KOPT-K1 (cell line): ENCODE data around the gene NF1.
"Not testable (repeated sequence)": the region's sequence is repeated elsewhere in the genome, so short reads cannot be mapped to it uniquely, and the experiment has no call there.

Experiments used
- H3K27ac ChIP-seq: fragments of 200-600 bp; sonication (generic); 2 replicates; pipeline ENCODE4 v1.5.1; 2016; ENCODE audit warnings: antibody characterized with exemption, mild to moderate bottlenecking, low read depth, low read length; ENCODE audit not compliant: poor library complexity, severe bottlenecking
- H3K36me3 ChIP-seq: fragments of 200-600 bp; sonication (generic); 2 replicates; pipeline ENCODE4 v1.5.1; 2017; ENCODE audit warnings: antibody characterized with exemption, mild to moderate bottlenecking, low read length, moderate library complexity; ENCODE audit not compliant: insufficient read depth
- H3K9me3 ChIP-seq: fragments of 200-600 bp; sonication (generic); 2 replicates; pipeline ENCODE4 v1.5.1; 2017; ENCODE audit warnings: antibody characterized with exemption, low read length, mild to moderate bottlenecking; ENCODE audit not compliant: insufficient read depth, poor library complexity, severe bottlenecking

Gene NF1

DNA sequence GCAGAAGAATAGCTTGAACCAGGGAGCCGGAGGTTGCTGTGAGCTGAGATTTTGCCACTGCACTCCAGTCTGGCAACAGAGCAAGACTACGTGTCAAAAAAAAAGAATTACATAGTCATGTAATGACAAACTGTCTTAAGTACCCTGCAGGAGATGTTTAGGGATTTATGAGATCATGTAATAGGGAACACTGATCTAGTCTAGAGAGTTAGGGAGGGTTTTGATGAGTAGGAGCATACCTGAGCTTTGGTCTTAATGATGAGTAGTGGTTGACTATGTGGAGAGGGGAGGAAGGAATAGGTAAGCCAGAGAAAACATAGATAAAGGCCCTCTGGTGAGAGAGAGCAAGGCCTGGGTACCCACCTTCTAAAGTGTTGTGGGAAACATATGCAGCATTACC lies 30.1 kb upstream of the NF1 start:
- Histone ChIP-seq H3K27ac (no peak overlapping the region), H3K9me3 (no peaks in the 10 kb centered on the region), H3K36me3 (no peaks in the 10 kb centered on the region)

DNA sequence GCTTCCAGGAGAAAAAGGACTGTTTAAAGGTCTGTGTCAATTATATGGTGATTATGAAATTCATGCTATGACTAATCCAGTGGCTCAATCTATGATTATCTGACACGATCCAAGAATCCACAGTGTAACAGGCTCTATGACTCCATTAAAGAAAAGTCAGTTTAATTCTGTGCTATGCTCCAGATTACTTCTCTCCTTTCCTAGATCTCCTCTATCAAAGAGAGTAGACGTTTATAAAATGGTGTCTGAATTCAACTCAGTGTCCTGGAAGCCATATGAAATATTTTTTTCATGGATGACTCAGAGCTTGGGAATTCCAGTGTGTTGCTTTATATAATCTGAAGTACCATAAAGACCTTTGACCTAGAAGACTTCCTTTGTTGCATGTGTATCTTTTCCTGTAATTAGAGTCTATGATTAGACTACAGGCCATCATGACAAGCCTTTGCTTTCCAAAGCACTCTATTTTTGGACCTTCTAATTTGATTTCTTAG lies 27.0 kb upstream of the NF1 start:
- no peaks in the 10 kb centered on the region for H3K36me3 ChIP-seq
- no peak overlapping the region for H3K27ac ChIP-seq
- no peaks in the 10 kb centered on the region for H3K9me3 ChIP-seq

DNA sequence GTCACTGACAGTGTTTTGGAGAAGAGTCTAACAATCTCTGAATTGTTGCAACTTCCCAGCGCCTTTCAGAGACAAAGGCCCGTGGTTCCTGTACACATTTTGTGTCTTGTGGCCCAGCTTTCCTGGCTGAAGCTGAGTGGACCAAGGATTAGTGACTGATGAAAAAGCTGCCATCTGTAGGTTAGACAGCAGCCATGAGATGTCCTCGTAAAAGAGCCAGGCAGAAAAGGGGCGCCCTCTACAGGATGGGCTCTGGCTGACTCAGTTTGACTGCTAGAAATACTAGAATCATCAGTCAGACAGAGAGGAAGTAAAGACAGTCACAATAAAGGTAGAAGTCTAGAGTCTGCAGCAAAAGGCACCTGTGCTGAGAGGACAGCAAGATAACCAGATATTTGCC lies 26.5 kb upstream of the NF1 start:
- no peak overlapping the region for H3K27ac ChIP-seq
- H3K36me3 ChIP-seq = no peaks in the 10 kb centered on the region
- H3K9me3 ChIP-seq = no peaks in the 10 kb centered on the region

DNA sequence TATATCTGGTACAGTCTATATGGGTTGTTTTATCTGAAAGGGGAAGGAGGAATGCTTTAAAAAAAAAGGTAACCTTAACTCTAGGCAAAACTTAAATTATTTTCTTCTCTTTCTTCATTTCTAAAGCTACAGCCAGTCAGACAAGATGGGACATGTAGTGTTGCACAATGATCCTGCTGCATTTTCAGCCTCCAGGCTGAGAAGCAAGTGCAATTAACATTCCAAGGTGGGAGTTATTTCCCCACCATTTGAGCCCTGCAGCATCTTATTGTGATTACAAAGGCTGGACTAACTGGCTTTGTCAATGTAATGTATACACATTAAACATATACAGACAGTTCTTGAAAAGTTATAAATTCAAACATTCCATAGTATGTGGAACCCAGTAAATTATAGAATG lies 22.6 kb upstream of the NF1 start:
- no peaks in the 10 kb centered on the region for H3K36me3 ChIP-seq
- no peaks in the 10 kb centered on the region for H3K9me3 ChIP-seq
- no peak overlapping the region for H3K27ac ChIP-seq

DNA sequence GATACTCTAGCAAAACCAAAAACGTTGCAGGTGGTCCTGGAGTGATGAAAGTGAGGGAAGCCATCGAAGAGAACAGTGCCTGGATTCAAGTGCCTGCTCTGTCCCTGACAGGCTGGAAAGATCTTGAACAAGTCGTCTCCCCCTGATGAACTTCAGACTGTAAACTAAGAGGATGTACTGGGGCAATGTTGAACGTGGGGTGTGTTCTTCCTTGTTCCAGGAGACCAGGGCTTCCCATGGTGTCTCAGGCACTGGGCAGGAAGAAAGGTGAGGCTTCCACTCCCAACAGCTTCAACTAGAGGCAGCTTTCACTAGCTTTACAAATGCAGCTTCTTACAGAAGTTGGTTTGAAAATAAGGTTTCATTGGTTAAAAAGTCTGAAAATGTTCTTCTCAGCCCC lies 21.4 kb upstream of the NF1 start:
- Histone ChIP-seq H3K36me3 (no peaks in the 10 kb centered on the region), H3K27ac (no peak overlapping the region), H3K9me3 (no peaks in the 10 kb centered on the region)

DNA sequence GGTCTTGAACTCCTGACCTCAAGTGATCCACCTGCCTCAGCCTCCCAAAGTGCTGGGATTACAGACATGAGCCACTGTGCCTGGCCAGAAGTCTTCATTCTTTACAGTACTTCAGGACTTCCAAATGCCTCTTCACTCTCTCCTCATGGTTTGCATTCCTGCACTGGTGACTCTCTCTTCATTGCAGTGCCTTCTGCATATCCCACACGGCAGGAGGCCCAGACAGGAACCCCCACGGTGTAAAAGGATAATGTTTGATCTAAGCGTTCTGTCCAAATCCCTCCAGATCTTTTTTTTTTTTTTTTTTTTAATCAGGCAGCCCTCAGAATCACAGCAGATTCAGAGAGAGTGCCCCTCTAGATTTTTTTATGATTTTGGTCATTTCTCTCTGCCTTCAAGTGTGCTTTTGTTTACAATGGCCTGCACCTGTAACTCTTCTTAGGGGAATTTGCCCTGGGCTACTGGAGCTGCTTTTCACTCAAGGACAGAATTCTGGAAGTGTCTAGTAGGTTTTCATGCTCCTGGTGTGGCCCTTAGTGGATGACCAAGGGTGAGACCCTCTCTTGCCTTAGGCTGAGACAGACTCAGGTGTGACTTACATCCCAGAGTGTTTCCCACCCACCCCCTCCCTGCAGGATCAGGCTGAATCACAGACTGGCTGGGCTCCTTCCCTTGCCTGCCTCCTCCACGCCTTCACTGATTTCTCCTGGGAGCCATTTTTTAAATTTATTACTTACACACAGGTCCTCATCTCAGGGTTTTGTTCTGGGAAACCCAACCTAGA lies 19.8 kb upstream of the NF1 start:
- no peaks in the 10 kb centered on the region for H3K9me3 ChIP-seq
- no peak overlapping the region for H3K27ac ChIP-seq
- H3K36me3 ChIP-seq = no peaks in the 10 kb centered on the region

DNA sequence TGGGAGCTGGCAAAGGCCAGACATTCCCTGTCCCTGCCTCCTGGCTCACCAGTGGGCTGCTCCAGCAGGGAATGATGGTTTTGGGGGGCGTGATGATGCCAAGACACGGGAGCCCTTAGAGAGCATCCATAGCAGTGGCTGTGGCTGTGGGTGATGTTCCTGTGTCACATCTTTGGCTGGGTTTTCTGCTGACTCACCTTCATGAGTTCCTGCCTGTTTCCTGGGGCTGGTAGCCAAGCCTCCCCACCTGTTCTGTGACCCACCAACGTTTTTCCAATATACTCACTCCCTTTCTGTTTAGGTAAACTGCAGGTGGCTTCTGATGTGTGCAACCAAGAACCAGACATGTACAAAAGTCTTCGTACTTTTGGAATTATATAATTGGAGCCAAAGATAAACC lies 16.5 kb upstream of the NF1 start:
- Histone ChIP-seq H3K36me3 (no peaks in the 10 kb centered on the region), H3K9me3 (no peaks in the 10 kb centered on the region), H3K27ac (no peak overlapping the region)

DNA sequence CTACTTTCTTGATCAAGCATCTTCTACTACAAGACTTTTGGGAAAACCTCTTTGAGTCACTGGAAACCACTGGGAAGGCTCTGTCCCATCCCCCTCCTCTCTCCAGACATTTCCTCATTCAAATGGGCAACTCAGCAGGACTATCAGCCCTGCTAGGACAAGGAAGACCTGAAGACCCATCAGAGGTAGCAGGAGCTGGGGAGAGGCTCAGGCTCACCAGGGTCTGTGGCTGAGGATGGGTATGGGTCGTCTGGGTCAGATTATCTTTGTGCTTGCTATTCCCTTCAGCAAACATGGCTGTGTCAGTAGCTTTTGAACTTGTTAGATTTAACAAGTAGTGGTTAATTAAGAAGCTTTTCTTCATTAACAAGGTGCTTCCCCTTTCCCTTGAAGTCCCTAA lies 15.0 kb upstream of the NF1 start:
- H3K9me3 ChIP-seq = no peaks in the 10 kb centered on the region
- no peaks in the 10 kb centered on the region for H3K36me3 ChIP-seq
- no peak overlapping the region for H3K27ac ChIP-seq

DNA sequence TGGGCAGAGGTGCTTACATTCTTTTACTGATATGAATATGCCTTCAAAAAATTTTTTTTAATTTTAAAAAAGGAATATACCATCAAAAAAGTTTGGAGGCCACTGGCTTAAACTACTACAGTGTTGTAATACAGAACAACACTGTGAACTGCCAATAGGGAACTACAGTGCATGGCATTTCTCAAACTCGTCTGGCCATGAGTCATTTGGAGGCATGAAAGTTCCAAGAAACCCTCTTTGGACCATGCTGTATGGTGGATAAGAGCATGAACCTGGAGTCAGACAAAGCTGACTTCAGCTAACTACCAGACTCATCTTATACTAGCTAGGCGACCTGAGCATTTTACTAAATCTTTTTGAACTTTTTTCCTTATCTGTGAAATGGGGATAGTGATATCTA lies 9.2 kb upstream of the NF1 start:
- H3K9me3 ChIP-seq = no peaks in the 10 kb centered on the region
- no peak overlapping the region for H3K27ac ChIP-seq
- H3K36me3 ChIP-seq = no peaks in the 10 kb centered on the region

DNA sequence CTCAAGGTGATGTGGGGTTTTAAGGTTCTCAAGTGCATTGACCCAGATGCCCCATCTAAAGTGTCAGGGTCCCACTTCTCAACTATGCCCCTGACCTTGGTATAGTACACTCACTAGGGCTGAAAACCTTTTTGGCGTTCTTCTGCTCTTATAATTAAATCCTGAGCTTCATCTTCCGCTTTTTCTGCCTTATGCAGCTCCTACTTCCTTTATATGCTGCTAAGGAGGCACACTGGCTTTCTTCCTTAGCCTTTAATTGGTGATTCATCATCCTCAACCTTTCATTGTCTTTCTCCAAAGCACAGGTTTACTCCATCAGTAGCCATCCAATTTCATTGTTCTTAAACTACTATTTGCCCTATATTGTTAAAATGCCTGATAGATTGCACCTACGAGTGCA lies 5.3 kb upstream of the NF1 start:
- no peak overlapping the region for H3K27ac ChIP-seq
- H3K9me3 ChIP-seq = no peaks in the 10 kb centered on the region
- H3K36me3 ChIP-seq = no peaks in the 10 kb centered on the region

DNA sequence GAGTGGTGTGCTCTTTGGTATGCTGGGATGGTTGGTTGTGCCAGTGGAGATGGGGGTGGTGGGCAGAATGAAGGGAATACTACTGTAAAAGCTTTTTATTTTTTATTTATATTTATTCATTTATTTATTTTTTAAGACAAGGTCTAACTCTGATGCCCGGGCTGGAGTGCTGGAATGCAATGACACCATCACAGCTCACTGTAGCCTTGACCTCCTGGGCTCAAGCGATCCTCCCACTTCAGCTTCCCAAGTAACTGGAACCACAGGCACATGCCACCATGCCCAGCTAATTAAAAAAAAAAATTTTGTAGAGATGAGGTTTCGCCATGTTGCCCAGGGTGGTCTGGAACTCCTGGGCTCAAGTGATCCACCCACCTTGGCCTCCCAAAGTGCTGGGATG lies 4.1 kb upstream of the NF1 start:
- not testable (repeated sequence) for H3K36me3 ChIP-seq, H3K27ac ChIP-seq

DNA sequence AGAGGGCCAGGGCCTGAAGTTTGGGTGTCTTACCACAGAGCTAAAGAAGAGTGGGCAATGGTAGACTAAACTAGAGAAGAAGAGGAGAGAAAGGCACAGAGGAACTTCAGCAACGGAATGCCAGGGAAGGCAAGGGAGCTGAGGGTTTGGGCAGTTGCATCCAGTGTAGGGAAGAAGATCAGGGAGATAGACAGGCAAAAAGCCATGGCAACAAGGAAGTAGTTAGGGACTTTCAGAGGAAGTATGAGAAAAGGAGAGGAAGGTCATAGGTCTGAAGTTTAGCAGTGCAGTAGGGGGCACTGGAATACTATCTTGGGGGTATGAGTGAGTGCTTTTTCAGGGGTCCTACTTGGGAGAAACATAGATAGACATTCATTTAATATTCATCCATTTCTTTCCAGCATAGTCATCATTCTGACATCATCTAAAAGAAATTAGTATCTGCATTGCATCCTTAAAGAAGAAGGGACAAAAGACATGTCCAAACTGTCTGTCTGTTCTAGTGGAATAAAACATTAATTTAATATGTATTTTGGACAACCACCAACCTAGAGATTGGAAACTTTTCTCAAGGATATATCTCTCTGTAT lies 2.2 kb upstream of the NF1 start:
- H3K36me3 ChIP-seq = no peaks in the 10 kb centered on the region
- no peaks in the 10 kb centered on the region for H3K9me3 ChIP-seq
- no peak overlapping the region for H3K27ac ChIP-seq

More for the DNA sequence above, 4.1 kb upstream of the NF1 start:
- not testable (repeated sequence) for H3K9me3 ChIP-seq

DNA sequence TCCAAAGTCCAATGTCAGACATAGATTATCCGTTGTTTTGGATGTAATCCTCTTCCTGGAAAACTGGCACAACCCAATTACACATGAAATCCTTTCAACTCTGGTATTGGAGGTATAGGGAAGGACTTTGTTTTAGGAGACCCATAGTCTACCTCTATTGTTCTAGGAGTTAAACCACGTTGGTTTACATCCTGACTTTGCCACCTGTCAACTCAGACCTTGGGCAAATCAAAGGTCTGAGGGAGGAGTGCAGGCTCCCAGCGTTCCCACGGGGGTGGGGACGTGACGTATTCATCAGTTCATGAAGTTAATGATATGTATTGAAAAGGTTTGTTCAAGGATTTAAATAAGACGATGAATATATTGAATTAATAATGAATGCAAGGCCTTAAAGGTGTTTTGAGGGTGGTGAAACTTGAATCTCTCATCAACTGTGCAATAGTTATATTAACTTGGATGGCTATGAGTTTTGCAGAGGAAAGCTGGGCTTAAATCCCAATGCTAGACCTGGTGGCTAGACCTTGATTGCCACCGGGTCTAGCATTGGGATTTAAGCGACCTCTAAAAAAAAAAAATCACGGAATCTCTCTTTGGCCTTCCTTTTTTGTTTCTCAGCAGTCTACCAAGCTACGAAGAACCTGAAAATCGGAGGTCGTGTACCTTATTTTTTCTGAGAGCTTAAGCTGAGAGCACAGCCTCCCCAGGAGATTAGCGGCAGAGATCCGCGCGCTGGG lies 744 bp upstream of the NF1 start:
- Histone ChIP-seq H3K27ac (peak overlapping the region; percentile 75), H3K36me3 (no peaks in the 10 kb centered on the region), H3K9me3 (no peaks in the 10 kb centered on the region)

DNA sequence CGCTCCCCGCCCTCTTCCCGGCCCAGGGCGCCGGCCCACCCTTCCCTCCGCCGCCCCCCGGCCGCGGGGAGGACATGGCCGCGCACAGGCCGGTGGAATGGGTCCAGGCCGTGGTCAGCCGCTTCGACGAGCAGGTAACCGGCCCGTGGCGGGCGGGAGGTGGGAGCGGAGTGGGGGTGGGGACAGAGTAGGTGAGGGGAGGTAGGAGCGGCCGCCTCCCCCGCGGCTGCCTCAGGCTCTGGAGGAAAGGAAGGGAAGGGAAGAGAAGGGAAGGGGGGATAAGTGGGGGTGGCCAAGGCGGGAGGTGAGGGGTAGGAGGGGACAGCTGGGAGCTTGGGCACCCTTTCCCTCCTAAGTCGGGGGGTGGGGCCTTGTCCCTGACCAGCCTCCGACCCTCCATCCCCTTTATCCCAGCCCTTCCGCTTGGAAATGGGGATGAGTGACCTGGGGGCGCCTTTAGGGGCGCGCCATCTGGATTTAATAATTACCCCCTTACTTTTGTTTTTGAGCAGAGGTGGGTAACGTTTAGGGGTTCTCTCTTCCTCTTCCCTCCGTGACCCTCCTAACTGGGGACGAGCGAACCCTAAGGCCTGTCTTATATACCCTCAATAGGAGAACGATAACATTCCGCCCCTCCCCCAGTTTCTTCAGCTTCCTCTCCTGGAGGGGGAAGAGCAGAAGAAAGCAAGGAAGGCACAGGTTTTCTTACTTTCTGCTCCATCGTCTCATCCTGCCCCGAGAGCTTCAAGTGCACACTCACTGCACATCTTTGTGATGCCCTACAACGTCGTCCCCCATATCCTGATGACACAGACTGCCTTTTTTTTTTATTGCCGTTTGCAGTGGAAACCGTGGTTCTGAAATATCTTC lies 694 bp downstream of the NF1 start:
- Histone ChIP-seq H3K27ac (peak overlapping the region; percentile 75), H3K36me3 (no peaks in the 10 kb centered on the region), H3K9me3 (no peaks in the 10 kb centered on the region)

DNA sequence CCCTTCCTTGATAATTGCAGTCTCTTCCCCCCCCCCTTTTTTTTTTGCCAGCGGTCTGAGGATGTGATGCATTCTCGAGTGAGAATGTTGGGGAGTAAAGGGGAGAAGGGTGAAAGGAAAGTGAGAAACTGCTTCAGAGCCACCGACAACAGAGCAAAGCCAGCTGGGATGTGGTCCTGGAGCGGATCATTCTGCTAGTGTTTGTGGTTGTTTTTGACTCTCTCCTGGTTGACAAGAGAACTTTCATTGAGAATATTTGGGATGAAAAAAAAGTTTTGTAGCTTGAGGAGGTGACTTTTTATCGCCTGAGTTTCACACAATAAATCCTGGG lies 1.3 kb downstream of the NF1 start:
- Histone ChIP-seq H3K36me3 (no peaks in the 10 kb centered on the region), H3K27ac (peak overlapping the region; percentile 75), H3K9me3 (no peaks in the 10 kb centered on the region)
